VCaP (cell line): ENCODE measurements around the gene EAF2.
A peak's percentile ranks its signal among the peaks of the same experiment; 100 is the strongest.

Source experiments
- H3K27ac ChIP-seq: fragments of 450-650 bp; 2 replicates; pipeline ENCODE4 v1.5.1; 2017
- CTCF ChIP-seq: fragments of 450-650 bp; conservative IDR thresholded peaks from 2 replicates; pipeline ENCODE4 v1.5.1; 2017; ENCODE audit warnings: mild to moderate bottlenecking, moderate library complexity

Gene EAF2

GRCh38 chr3:121894301-121894990, 59.4 kb downstream of the EAF2 start, which contains the start of gene SLC15A2:
TSS of gene SLC15A2 (plus strand) at chr3:121894401. CDS start at chr3:121894477, 76 bp downstream.
- peak within 1 kb of the TSS; percentile 69 for H3K27ac ChIP-seq
- TF ChIP-seq CTCF = no peak

GRCh38 chr3:121895121-121895520, 60.1 kb downstream of the EAF2 start:
- no peak for TF ChIP-seq CTCF
- H3K27ac ChIP-seq = peak overlapping the region; percentile 69

- no peak for TF ChIP-seq CTCF
- H3K27ac ChIP-seq = peak overlapping the region; percentile 69
Measured at GRCh38 chr3:121895736-121896135, 60.7 kb downstream of the EAF2 start.

GRCh38 chr3:121896823-121897222, 61.8 kb downstream of the EAF2 start:
- TF ChIP-seq CTCF = no peak
- H3K27ac ChIP-seq = no peak overlapping the region

- no peak for TF ChIP-seq CTCF
- no peak overlapping the region for H3K27ac ChIP-seq
Measured at GRCh38 chr3:121897296-121897695, 62.3 kb downstream of the EAF2 start.

- no peak for TF ChIP-seq CTCF
- no peak overlapping the region for H3K27ac ChIP-seq
Measured at GRCh38 chr3:121913305-121913990, 78.4 kb downstream of the EAF2 start.

GRCh38 chr3:121914081-121914998, 79.3 kb downstream of the EAF2 start:
- TF ChIP-seq CTCF = no peak
- H3K27ac ChIP-seq = no peak overlapping the region
